Common myeloid progenitor, CD34-positive (primary cell): ENCODE data around the gene ADGRF4.

Experiments used
- CTCF ChIA-PET: fragments of 350-600 bp; sonication (Branson Sonifier 250); formaldehyde crosslinking; loops from one replicate; lab custom pipeline; 2021; ENCODE audit warnings: antibody characterized with exemption; lab: Charles Lee
- POLR2A ChIA-PET: fragments of 350-600 bp; sonication (Branson Sonifier 250); formaldehyde crosslinking; loops from one replicate; lab custom pipeline; 2021; ENCODE audit warnings: antibody characterized with exemption; lab: Charles Lee
- DNase-seq, 3 donors: peaks; one replicate each; pipeline versions ENCODE4 v3.0.0 to v3.0.0-alpha.2; 2013
- H3K27ac ChIP-seq, 2 experiments: 1 replicate in 1 of 2; 2 replicates in 1 of 2; pipeline ENCODE4 v1.7.0; 2013; ENCODE audit warnings: inconsistent platforms in 2 of 2, low read length in 2 of 2, mild to moderate bottlenecking in 2 of 2, low read depth in 1 of 2, moderate library complexity in 1 of 2; ENCODE audit not compliant: severe bottlenecking in 2 of 2, insufficient read depth in 1 of 2, poor library complexity in 1 of 2
- H3K27me3 ChIP-seq, 5 experiments: replicated peaks in 2 of 5; 1 replicate in 3 of 5; 2 replicates in 2 of 5; pipeline versions ENCODE4 v1.6.1 to v1.7.0; 2013; ENCODE audit warnings: low read length in 4 of 5, mild to moderate bottlenecking in 2 of 5, moderate library complexity in 2 of 5, inconsistent platforms in 1 of 5; ENCODE audit not compliant: insufficient read depth in 5 of 5, control insufficient read depth in 4 of 5
- H3K36me3 ChIP-seq, 4 experiments: 1 replicate in 2 of 4; 2 replicates in 2 of 4; pipeline versions ENCODE4 v1.6.1 to v1.7.0; 2013; ENCODE audit warnings: low read length in 3 of 4, control low read depth in 1 of 4, mild to moderate bottlenecking in 1 of 4; ENCODE audit not compliant: control insufficient read depth in 4 of 4, insufficient read depth in 4 of 4
- H3K4me1 ChIP-seq, 4 experiments: 1 replicate in 3 of 4; 2 replicates in 1 of 4; pipeline versions ENCODE4 v1.6.1 to v1.7.1; 2013; ENCODE audit warnings: low read length in 3 of 4, mild to moderate bottlenecking in 3 of 4, control low read depth in 1 of 4, inconsistent platforms in 1 of 4, moderate library complexity in 1 of 4; ENCODE audit not compliant: control insufficient read depth in 4 of 4, insufficient read depth in 4 of 4; ENCODE audit errors: control extremely low read depth in 1 of 4
- H3K4me3 ChIP-seq, 7 experiments: 1 replicate in 4 of 7; 2 replicates in 3 of 7; pipeline versions ENCODE4 v1.5.1 to v1.7.0; 2013; ENCODE audit warnings: mild to moderate bottlenecking in 7 of 7, low read length in 6 of 7, moderate library complexity in 6 of 7, inconsistent platforms in 2 of 7, low read depth in 2 of 7, control low read depth in 1 of 7; ENCODE audit not compliant: insufficient read depth in 4 of 7, control insufficient read depth in 1 of 7; ENCODE audit errors: extremely low read depth in 1 of 7
- H3K9me3 ChIP-seq, 5 experiments: 1 replicate in 4 of 5; 2 replicates in 1 of 5; pipeline versions ENCODE4 v1.6.1 to v1.7.1; 2013; ENCODE audit warnings: low read length in 4 of 5, mild to moderate bottlenecking in 2 of 5, inconsistent platforms in 1 of 5, low read depth in 1 of 5, moderate library complexity in 1 of 5; ENCODE audit not compliant: control insufficient read depth in 4 of 5, insufficient read depth in 2 of 5; ENCODE audit errors: control extremely low read depth in 1 of 5
- WGBS: methylation state at CpG from one replicate; pipeline ENCODE4 v1.1.5; 2013; ENCODE audit not compliant: insufficient coverage; 5-methylcytosine and 5-hydroxymethylcytosine counted together

The ADGRF4 gene

DNA sequence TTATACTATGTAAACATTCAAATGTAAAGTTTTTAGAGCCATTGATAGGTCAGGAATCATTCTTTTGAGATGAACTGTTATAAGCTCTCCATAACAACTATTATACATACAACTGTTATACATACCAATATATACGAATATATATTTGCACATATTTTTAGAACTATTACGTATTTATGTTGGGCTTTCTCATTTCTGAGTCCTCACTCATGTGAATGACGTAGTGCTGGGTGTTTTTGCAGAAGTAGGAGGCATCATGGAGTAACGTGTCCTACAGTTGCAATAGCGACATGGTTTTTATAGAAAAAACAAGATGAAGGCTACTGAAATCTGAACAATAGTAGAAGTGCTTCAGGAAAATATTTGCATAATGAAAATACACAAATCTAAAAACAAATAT is 36.4 kb upstream of the ADGRF4 start:
- ChIA-PET CTCF (no interaction called here), POLR2A (no interaction called here)
- WGBS, result 100% methylated on average over 2 of the region's 5 CpGs
- no peak overlapping the region for H3K27ac ChIP-seq
- no peaks in the 10 kb centered on the region for H3K4me1 ChIP-seq
- peaks cover 0 to 8% (median 0%) of the 10 kb centered on the region in 5 experiments for H3K27me3 ChIP-seq
- no peak for DNase-seq
- H3K4me3 ChIP-seq, result no peak overlapping the region
- H3K36me3 ChIP-seq, result no peaks in the 10 kb centered on the region
- H3K9me3 ChIP-seq, result no peaks in the 10 kb centered on the region

DNA sequence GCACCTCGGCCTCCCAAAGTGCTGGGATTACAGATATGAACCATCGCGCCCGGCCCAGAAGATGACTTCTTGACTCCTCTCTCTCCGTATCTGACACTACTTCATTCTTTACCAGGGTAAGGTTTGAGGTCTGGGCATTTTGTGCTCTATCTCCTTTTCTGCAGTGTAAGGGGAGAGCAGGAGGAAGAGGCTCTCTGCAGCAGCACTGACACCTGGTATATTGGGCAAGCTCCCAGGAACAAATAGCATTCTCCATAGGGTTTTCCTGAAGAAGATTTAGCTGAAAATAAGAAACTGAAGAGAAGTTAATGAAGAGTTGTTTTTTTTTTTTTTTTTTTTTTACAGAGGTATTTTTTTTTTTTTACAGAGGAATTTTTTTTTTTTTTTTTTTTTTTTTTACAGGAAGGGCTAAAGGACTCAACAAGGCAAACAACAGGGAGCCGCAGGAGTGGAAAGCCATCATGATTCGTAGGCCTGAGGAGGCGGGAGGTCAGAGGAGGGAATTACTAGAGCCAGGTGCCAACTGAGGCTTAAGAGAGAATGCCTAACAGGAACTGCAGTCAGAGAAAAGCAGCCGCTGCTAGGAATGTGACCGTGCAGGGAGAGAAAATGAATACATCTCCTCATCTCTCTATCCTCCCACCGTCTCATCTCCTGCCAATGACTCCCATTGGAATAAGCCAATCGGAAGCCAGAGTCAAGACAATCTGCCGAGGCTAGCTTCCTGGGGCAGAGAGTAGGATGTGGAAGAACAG is 34.7 kb upstream of the ADGRF4 start:
- no peaks in the 10 kb centered on the region for H3K4me1 ChIP-seq
- H3K27ac ChIP-seq, result no peak overlapping the region
- H3K4me3 ChIP-seq, result no peak overlapping the region
- H3K27me3 ChIP-seq, result peaks cover 0 to 7% (median 0%) of the 10 kb centered on the region in 5 experiments
- no peaks in the 10 kb centered on the region for H3K36me3 ChIP-seq
- WGBS, result 94% methylated on average over 9 of the region's 13 CpGs
- H3K9me3 ChIP-seq, result no peaks in the 10 kb centered on the region
- ChIA-PET CTCF (no interaction called here), POLR2A (no interaction called here)
- DNase-seq, result no peak

DNA sequence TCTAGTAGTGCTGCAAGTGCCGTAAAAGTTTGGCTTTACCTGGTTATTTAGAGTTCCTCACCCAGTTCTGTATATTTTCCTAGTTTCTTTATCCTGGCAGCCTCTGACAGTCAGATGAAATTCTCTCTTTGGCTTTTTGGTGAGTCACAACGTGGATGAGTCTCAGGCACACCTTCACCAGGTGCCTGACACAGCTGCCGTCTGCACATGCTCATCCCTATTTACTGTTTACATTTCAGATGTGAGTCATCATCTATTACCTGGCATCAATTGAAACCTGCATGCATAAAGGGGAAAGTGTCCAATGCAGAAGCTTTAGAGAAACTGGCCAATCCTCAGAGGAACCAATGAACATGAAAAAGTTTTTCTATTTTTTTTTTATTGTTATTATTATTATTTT is 33.3 kb upstream of the ADGRF4 start:
- H3K4me3 ChIP-seq, result no peak overlapping the region
- H3K27me3 ChIP-seq, result peaks cover 0 to 8% (median 0%) of the 10 kb centered on the region in 5 experiments
- H3K4me1 ChIP-seq, result no peaks in the 10 kb centered on the region
- no peaks in the 10 kb centered on the region for H3K36me3 ChIP-seq
- no peak overlapping the region for H3K27ac ChIP-seq
- no peaks in the 10 kb centered on the region for H3K9me3 ChIP-seq
- 96% methylated on average over 2 of the region's 3 CpGs for WGBS
- POLR2A ChIA-PET, result no interaction called here
- CTCF ChIA-PET, result no interaction called here
- no peak for DNase-seq

DNA sequence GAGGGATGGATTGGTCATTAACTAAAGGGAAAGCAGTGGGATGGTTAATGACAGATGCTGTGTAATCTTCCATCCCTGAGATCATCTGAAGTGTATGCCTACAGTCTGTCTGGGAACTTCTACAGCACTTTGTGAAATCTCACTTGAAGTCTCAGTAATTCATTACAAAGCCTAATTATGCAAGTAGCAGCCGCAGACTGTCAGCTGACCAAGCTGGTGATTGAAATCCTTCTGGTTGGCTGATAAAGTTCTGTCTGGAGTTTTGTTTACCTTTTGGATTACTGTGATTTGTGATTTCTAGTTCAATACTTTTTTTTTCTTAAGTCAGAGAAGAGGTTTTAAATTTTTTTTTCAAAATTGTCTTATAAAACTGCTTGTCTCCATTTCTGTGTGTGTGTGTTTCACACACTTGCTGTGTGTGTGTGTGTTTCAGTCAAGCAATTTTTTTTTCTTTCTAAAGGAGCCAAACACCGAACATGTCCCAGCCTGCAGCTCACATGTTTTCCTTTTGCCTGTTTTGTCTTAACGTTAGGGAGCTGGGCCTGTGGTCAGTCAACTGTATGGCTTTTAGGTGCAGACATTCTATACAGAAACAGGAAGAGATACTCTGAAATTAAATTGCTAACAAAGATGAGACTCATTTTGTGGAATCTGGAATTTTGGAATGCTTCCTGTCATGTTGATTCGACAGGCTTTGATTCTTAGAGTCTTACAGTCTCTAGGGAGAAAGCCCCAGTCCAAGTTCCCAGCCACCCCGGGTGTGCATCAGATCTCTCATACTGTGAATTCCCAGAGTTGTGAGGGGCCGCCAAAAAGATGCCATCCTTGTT is 28.5 kb upstream of the ADGRF4 start:
- POLR2A ChIA-PET, result interaction anchor here (0.6 kb wide), 1 partner anchor 43 kb away, joined by 4 read pairs; no protein-coding TSS in a partner anchor
- CTCF ChIA-PET, result no interaction called here
- DNase-seq, result no peak
- no peak overlapping the region for H3K27ac ChIP-seq
- H3K27me3 ChIP-seq, result peaks cover 0 to 7% (median 0%) of the 10 kb centered on the region in 5 experiments
- 92% methylated on average over 4 of the region's 6 CpGs for WGBS
- no peaks in the 10 kb centered on the region for H3K9me3 ChIP-seq
- H3K36me3 ChIP-seq, result no peaks in the 10 kb centered on the region
- no peak overlapping the region for H3K4me3 ChIP-seq
- no peaks in the 10 kb centered on the region for H3K4me1 ChIP-seq

DNA sequence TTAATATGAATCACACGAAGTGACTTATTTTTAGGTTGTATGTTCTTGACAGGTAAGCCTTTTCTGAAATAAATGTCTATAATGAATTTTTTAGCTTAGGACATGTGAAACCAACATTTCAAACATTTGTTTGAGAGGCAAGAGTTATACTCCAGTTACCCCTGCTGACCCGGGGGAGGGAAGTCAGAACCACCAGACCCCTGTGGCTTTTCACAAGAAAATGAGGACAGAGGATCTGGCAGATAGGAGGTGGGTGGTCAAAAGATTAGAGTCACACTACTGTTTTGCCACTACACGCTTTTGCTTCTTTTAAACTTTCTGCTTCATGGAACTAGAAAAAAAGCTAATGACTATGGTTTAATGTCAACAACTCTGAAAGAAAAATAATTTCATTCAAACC is 27.5 kb upstream of the ADGRF4 start:
- Histone ChIP-seq H3K27me3 (peaks cover 0 to 7% (median 0%) of the 10 kb centered on the region in 5 experiments), H3K4me1 (no peaks in the 10 kb centered on the region), H3K4me3 (no peak overlapping the region), H3K36me3 (no peaks in the 10 kb centered on the region), H3K27ac (no peak overlapping the region), H3K9me3 (peaks cover 0 to 5% (median 0%) of the 10 kb centered on the region in 5 experiments)
- no peak for DNase-seq
- ChIA-PET CTCF (no interaction called here), POLR2A (no interaction called here)
- WGBS, result no CpG with 5 or more reads among the region's 3 CpGs

DNA sequence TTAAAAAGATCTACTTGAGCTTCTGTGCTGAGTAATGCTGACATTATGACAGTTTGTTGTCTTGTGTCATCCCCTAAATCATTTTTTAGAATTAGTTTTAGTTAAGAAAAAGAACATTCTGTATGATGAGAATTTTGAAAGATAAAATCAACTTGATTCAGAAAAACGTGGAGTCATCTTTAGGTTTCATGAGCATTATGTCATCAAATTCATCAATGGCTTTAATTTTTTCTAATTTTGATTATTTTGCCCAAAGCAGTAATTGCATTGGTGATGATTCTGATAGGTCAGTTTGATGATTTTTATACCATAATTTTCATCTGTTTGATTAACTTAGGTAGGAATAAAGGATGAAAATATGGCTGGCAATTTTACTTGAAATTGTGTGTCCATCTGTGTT is 26.6 kb upstream of the ADGRF4 start:
- Histone ChIP-seq H3K4me3 (no peak overlapping the region), H3K27ac (no peak overlapping the region), H3K27me3 (peaks cover 0 to 7% (median 0%) of the 10 kb centered on the region in 5 experiments), H3K4me1 (no peaks in the 10 kb centered on the region), H3K36me3 (no peaks in the 10 kb centered on the region), H3K9me3 (peaks cover 0 to 5% (median 0%) of the 10 kb centered on the region in 5 experiments)
- POLR2A ChIA-PET, result no interaction called here
- CTCF ChIA-PET, result no interaction called here
- no CpG with 5 or more reads among the region's 1 CpG for WGBS
- DNase-seq, result no peak

DNA sequence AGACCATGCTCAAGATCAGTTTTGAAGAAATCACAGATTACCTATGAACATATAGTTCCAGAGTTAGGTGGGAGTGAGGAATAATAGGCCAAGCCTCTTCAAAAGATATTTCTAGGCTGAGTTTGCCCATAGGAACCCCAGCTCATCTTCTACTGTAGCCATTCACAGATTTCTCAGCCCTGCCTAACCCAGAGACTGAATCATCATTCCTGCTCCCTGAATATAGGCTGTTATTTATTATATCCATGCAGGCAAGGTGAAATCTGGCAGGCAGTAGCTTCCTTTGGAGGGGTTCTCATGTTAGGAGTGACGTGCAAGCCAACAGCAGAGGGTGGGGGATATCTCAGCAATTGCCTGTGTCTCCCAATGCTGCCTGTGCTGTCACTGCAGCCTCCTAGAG is 25.6 kb upstream of the ADGRF4 start:
- WGBS, result no CpG with 5 or more reads among the region's 1 CpG
- no peaks in the 10 kb centered on the region for H3K36me3 ChIP-seq
- no peak for DNase-seq
- peaks cover 0 to 5% (median 2%) of the 10 kb centered on the region in 5 experiments for H3K9me3 ChIP-seq
- H3K27me3 ChIP-seq, result peaks cover 0 to 6% (median 0%) of the 10 kb centered on the region in 5 experiments
- no peak overlapping the region for H3K27ac ChIP-seq
- no peak overlapping the region for H3K4me3 ChIP-seq
- CTCF ChIA-PET, result no interaction called here
- POLR2A ChIA-PET, result no interaction called here
- no peaks in the 10 kb centered on the region for H3K4me1 ChIP-seq
